Stomach smooth muscle (tissue), 2 donors: ENCODE data around the gene ASXL2.

Source experiments
- H3K27ac ChIP-seq: one replicate; pipeline ENCODE4 v1.7.0; 2013; ENCODE audit warnings: mild to moderate bottlenecking, low read length, inconsistent platforms
- H3K27me3 ChIP-seq, 2 donors: one replicate each; pipeline ENCODE4 v1.7.0; 2013; ENCODE audit warnings: low read length in 2 of 2; ENCODE audit not compliant: insufficient read depth in 2 of 2, control insufficient read depth in 1 of 2
- H3K36me3 ChIP-seq, 2 donors: one replicate each; pipeline ENCODE4 v1.7.0; 2013; ENCODE audit warnings: low read length in 2 of 2; ENCODE audit not compliant: control insufficient read depth in 2 of 2, insufficient read depth in 2 of 2
- H3K4me1 ChIP-seq: one replicate; pipeline ENCODE4 v1.7.0; 2013; ENCODE audit warnings: low read length; ENCODE audit not compliant: control insufficient read depth, insufficient read depth
- H3K4me3 ChIP-seq, 2 donors: one replicate each; pipeline ENCODE4 v1.7.0; 2013; ENCODE audit warnings: low read length in 2 of 2
- H3K9ac ChIP-seq, 2 donors: one replicate each; pipeline ENCODE4 v1.7.0; 2013; ENCODE audit warnings: low read length in 2 of 2, mild to moderate bottlenecking in 1 of 2
- H3K9me3 ChIP-seq, 2 donors: one replicate each; pipeline ENCODE4 v1.7.0; 2013; ENCODE audit warnings: low read length in 2 of 2; ENCODE audit not compliant: control insufficient read depth in 2 of 2
- donor health status: healthy.
- donor health status: Pancreatic carcinoma.

The ASXL2 gene

DNA sequence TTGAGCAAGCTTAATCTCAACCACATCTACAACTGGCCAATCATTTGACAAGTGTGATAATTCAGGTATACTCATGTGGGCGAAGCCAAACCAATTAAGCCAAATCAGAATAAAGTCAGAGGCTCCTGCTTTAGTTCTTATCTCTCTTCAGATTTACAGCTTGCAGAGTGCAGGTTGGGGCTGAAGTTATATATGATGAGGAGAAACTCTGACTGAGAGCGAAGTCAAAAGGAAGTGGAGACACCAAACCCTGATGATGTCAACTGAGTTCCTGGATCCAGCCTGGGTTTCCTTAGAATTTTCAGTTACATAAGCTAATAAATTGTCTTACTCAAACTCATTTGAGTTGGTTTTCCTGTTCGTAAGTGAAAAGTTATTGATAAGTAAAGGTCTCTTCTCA is 73.9 kb downstream of the ASXL2 start:
- peaks cover 15 to 17% of the 10 kb centered on the region in 2 donors for H3K36me3 ChIP-seq
- no peaks in the 10 kb centered on the region for H3K27me3 ChIP-seq
- no peaks in the 10 kb centered on the region for H3K4me1 ChIP-seq
- H3K27ac ChIP-seq = no peak overlapping the region
- H3K9ac ChIP-seq = no peak overlapping the region
- H3K4me3 ChIP-seq = no peak overlapping the region
- H3K9me3 ChIP-seq = no peaks in the 10 kb centered on the region

DNA sequence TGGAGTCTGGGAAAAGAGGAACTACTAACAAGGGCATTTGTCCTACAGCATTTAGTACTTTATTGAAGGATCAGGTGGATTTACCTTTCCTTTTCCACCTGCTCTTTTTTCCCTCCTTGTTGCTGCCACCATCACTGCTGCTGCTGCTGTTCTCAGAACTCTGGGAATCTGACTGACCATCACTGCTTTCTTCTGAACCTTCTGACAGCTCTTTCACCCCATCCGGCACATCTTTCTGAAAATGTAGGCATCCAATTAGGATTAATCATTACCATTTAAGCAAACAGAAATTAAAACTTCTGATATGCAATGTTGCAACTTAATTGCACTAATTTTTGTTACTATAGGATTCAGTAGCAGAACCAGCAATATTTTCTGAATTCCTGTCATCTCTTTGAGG is 79.0 kb downstream of the ASXL2 start:
- Histone ChIP-seq H3K4me3 (no peak overlapping the region), H3K9ac (no peak overlapping the region), H3K9me3 (no peaks in the 10 kb centered on the region), H3K36me3 (peaks cover 18 to 21% of the 10 kb centered on the region in 2 donors), H3K27me3 (no peaks in the 10 kb centered on the region), H3K27ac (no peak overlapping the region), H3K4me1 (no peaks in the 10 kb centered on the region)

DNA sequence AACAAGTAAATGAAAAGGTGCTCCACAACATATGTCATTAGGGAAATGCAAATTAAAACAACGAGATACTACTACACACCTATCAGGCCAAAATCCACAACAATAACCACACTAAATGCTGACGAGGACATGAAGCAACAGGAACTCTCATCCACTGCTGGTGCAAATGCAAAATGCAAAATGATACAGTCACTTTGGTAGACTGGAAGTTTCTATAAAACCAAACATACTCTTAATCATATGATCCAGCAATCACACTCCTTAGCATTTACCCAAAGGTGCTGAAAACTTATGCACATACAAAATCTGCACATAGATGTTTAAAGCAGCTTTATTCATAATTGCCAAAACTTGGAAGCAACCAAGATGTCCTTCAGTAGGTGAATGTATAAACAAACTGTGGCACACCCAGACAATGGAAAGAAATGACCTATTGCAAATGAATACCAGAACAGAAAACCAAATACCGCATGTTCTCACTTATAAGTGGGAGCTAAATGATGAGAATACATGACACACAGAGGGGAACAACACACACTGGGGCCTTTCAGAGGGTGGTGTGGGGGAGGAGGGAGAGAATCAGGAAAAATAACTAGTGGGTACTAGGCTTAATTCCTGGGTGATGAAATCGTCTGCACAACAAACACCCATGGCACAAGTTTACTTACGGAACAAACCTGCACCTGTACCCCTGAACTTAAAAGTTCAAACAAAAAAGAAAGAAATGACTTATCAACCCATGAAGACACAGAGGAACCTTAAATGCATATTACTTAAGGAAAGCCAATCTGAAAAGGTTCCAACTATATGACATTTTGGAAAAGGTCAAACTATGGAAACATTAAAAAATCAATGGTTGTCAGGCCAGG is 80.4 kb downstream of the ASXL2 start:
- no peak overlapping the region for H3K27ac ChIP-seq
- no peak overlapping the region for H3K9ac ChIP-seq
- H3K27me3 ChIP-seq = no peaks in the 10 kb centered on the region
- H3K36me3 ChIP-seq = peaks cover 8 to 14% of the 10 kb centered on the region in 2 donors
- no peaks in the 10 kb centered on the region for H3K9me3 ChIP-seq
- H3K4me3 ChIP-seq = no peak overlapping the region
- no peaks in the 10 kb centered on the region for H3K4me1 ChIP-seq

DNA sequence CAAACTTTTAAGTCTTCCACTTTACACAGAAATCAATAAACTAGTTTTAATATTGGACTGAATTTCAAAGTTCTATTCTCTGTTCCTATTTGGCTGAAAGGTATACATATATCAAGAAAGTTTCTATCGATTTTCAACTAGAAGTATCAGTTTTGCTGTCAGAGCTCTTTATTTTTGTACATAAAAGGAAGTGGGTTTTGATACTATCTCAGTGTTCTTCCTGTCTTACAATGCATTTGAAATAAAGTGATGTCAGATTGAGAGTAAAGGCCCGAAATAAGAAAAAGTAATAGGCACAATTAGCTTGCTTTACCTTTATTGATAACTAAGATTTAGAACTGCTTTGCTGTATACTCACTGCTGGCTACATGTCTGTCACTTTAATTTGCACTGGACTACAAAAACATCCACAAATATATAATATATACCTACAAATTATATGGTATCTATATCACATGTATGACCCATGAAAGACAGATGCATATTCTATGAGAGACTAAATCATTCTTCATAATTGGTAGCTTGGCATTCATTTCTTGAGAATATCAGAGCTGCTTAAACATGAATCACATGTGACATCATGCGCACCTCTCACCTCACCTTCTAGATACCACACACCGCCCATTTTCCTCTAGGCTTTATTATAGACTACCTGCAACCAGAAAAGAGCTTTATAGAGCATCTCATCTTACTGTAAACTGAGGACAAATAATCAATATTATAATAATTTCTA is 83.6 kb downstream of the ASXL2 start:
- H3K9me3 ChIP-seq = no peaks in the 10 kb centered on the region
- H3K4me3 ChIP-seq = no peak overlapping the region

DNA sequence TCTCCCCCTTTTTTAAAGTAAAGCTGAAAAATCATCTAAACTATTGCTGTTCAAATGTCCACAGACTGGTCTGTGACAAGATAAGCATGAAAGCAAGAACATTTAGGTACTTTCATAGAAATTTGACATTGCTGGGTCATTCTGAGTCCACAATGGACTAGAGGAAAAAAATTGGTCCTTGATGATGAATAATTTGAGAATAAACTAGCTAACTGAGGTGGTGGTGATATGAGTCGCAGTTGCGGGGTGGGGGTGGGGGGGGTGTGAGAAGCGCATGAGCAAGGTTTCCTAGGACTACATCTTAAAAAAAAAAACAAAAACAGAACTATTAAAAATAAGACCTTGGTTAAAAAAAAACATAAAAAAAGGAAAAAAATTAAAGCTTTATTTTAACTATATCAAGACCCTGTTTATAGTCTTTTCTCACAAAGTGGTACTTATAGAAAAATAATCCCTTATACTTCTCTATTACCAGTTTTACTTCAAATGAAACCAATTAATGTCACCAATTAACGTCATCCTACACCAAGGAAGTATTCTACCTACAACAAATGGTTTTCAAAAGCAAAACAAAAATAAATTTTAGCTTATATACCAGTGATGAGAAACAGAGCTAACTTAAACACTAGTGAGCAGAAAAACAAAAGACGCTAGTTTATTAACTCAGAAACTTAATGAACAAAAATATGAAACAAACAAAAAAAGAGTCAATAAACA is 88.1 kb downstream of the ASXL2 start:
- Histone ChIP-seq H3K9ac (no peak overlapping the region), H3K27ac (no peak overlapping the region), H3K27me3 (no peaks in the 10 kb centered on the region), H3K4me1 (no peaks in the 10 kb centered on the region), H3K9me3 (no peaks in the 10 kb centered on the region), H3K36me3 (no peaks in the 10 kb centered on the region), H3K4me3 (no peak overlapping the region)

More for the DNA sequence above, 83.6 kb downstream of the ASXL2 start:
- Histone ChIP-seq H3K27me3 (no peaks in the 10 kb centered on the region), H3K27ac (no peak overlapping the region), H3K4me1 (no peaks in the 10 kb centered on the region), H3K9ac (no peak overlapping the region), H3K36me3 (peaks cover 6 to 11% of the 10 kb centered on the region in 2 donors)

DNA sequence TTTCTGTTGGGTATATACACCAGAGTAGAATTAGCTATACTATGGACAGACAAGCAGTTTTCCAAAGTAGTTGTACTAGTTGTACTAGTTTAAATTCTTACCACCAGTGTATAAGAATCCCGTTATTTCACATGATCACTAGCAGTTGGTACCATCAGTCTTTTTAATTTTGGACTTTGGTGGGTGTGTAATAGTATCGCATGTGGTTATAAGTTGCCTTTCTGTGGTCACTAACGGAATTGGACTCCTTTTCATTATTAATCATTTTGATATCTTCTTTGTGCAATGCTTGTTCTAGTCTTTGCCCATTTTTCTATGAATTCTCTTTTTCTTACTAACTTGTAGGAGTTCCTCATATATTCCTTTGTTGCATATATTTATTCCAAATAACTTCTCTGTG is 89.8 kb downstream of the ASXL2 start:
- no peak overlapping the region for H3K4me3 ChIP-seq
- no peak overlapping the region for H3K27ac ChIP-seq
- no peaks in the 10 kb centered on the region for H3K27me3 ChIP-seq
- H3K36me3 ChIP-seq = no peaks in the 10 kb centered on the region
- no peak overlapping the region for H3K9ac ChIP-seq
- no peaks in the 10 kb centered on the region for H3K9me3 ChIP-seq
- no peaks in the 10 kb centered on the region for H3K4me1 ChIP-seq

DNA sequence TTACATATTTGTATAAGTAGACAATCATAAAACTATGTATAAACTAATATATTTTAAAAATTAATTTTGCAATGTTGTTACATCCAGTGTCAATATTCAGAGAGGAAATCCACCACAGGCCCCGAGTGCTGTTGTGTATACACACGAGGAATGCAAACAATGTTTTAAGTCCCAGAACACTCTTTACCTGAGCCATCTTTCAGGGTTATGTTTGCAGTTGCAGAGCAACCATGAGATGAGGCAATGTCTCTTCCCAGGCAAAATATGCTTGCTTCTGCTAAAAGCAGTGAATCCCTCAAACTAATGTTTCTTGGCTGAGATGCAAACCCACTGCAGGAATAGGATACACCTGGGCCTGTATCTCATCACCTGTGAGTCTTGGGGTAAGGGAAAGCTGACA is 91.3 kb downstream of the ASXL2 start:
- no peak overlapping the region for H3K9ac ChIP-seq
- no peak overlapping the region for H3K27ac ChIP-seq

DNA sequence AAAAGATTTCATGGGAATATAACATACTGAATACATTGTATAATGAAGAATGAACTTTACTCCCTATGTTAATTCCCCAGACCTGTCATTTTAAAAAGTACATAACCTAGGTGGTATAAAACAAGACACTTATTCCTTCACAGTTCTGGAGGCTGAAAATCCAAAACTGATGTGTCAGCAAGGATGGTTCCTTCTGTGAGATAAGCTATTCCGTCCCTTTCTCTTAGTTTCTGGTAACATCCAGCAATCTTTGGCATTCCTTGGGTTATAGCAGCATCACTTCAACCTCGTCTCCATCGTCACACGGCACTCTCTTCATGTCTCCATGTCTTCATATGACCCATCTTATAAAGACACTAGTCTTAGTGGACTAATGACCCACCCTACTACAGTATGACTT is 93.9 kb downstream of the ASXL2 start:
- Histone ChIP-seq H3K27ac (no peak overlapping the region), H3K4me1 (no peaks in the 10 kb centered on the region), H3K27me3 (no peaks in the 10 kb centered on the region), H3K9me3 (no peaks in the 10 kb centered on the region), H3K9ac (no peak overlapping the region), H3K4me3 (no peak overlapping the region), H3K36me3 (no peaks in the 10 kb centered on the region)

More for the DNA sequence above, 91.3 kb downstream of the ASXL2 start:
- no peaks in the 10 kb centered on the region for H3K9me3 ChIP-seq
- no peaks in the 10 kb centered on the region for H3K36me3 ChIP-seq
- no peaks in the 10 kb centered on the region for H3K27me3 ChIP-seq
- no peak overlapping the region for H3K4me3 ChIP-seq
- H3K4me1 ChIP-seq = no peaks in the 10 kb centered on the region

DNA sequence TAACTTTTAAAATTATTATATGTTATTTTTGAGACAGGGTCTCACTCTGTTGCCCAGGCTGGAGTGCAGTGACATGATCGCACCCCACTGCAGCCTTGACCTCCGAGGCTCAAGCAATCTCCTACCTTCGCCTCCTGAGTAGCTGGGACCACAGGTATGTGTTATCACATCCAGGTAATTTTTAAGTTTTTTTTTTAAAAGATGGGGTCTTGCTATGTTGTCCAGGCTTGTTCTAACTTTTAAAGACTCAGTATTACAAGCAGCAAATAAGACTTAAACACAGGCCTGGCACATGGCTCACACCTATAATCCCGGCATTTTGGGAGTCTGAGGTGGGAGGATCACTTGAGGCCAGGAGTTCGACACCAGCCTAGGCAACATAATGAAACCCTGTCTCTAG is 101.2 kb downstream of the ASXL2 start:
- H3K36me3 ChIP-seq = no peaks in the 10 kb centered on the region
- no peak overlapping the region for H3K27ac ChIP-seq
- H3K9ac ChIP-seq = no peak overlapping the region
- H3K9me3 ChIP-seq = no peaks in the 10 kb centered on the region
- no peak overlapping the region for H3K4me3 ChIP-seq
- H3K27me3 ChIP-seq = no peaks in the 10 kb centered on the region
- no peaks in the 10 kb centered on the region for H3K4me1 ChIP-seq

DNA sequence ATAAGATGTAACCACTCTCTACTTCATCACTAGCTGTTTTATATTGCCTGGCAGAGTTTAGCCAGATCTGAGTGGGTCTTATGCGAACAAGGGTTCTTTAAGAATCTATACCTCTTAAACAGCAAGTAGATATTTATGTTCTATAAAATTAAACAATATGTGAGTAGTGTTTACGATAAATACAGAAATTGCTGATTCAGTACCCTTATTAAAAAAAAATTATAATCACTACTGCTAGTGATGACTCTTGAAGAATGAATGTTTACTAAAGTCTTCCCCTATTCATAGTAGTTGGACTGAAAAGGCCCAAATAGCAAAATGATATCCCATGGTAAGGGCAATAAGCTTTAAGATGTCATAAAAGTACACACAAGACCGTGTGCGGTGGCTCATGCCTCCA is 106.2 kb downstream of the ASXL2 start:
- Histone ChIP-seq H3K4me1 (no peaks in the 10 kb centered on the region), H3K9ac (no peak overlapping the region), H3K4me3 (no peak overlapping the region), H3K27me3 (no peaks in the 10 kb centered on the region), H3K9me3 (no peaks in the 10 kb centered on the region), H3K27ac (no peak overlapping the region), H3K36me3 (peaks cover 10 to 18% of the 10 kb centered on the region in 2 donors)
